Measurements from ENCODE around the gene RNF138. TPM values are rescaled to one million over a fixed set of nuclear protein-coding genes. Genes with fewer than 3 reads are reported as not detected.

RNF138 gene
- polyA plus RNA-seq, 3 donors, result 62.8 to 70.5 (median 67.1) TPM

GRCh38 chr18:32177530-32177929 is 85.9 kb downstream of the RNF138 start:
- Histone ChIP-seq H3K27ac (ENCODE audit: low read depth in 1 of 2, low read length in 2 of 2) (no peak overlapping the region), H3K27me3 (ENCODE audit: control insufficient read depth in 2 of 2, insufficient read depth in 2 of 2, low read length in 2 of 2) (no peaks in the 10 kb centered on the region), H3K4me3 (replicated peaks in 1 of 3; ENCODE audit: low read depth in 2 of 3, low read length in 3 of 3) (no peak overlapping the region), H3K4me2 (replicated peaks; ENCODE audit: extremely low read depth, low read length, poor library complexity, severe bottlenecking) (no peak overlapping the region), H3K4me1 (ENCODE audit: control insufficient read depth in 1 of 2, insufficient read depth in 2 of 2, low read length in 2 of 2) (no peaks in the 10 kb centered on the region), H3K9me3 (replicated peaks in 1 of 2; ENCODE audit: control insufficient read depth in 1 of 2, insufficient read depth in 1 of 2, low read length in 2 of 2) (no peaks in the 10 kb centered on the region), H3K36me3 (replicated peaks in 1 of 2; ENCODE audit: control insufficient read depth in 1 of 2, insufficient read depth in 2 of 2, low read length in 2 of 2) (no peaks in the 10 kb centered on the region), H2AFZ (ENCODE audit: insufficient read depth, low read depth, low read length, poor library complexity, severe bottlenecking) (no peak overlapping the region), H3K9ac (ENCODE audit: insufficient read depth, low read length, poor library complexity, severe bottlenecking) (no peak overlapping the region), H3K79me2 (ENCODE audit: insufficient read depth, low read length) (no peaks in the 10 kb centered on the region), H4K20me1 (ENCODE audit: insufficient read depth, low read length) (no peaks in the 10 kb centered on the region)
- Mint-ChIP-seq H3K27me3 (ENCODE audit: low read depth in 3 of 3) (peaks cover 2 to 3% (median 2%) of the 10 kb centered on the region in 3 donors), H3K27ac (no peak overlapping the region), H3K4me3 (no peak overlapping the region), H3K4me1 (no peaks in the 10 kb centered on the region), H3K9me3 (peaks cover 0 to 5% (median 2%) of the 10 kb centered on the region in 7 donors), H3K36me3 (no peaks in the 10 kb centered on the region)
- no peak for TF ChIP-seq CTCF (IDR thresholded peaks at IDR 0.05)
- WGBS (ENCODE audit: insufficient coverage), result 86% methylated on average over 1 of the region's 3 CpGs
- DNase-seq, result no peak
- intact Hi-C loops (cut with micrococcal nuclease), result no loop called here

Small RNAs within 50 kb of the gene (small RNA-seq; reads per million reads assigned to genes)
- gene RNA5SP453 (ENCODE audit: insufficient read length, low read depth), result not detected

Other genes with a start within 250 kb of the RNF138 start
- gene TRAPPC8, start 148.7 kb upstream of the RNF138 start, polyA plus RNA-seq, result 10 to 100 TPM; 16.2 to 52.7 (median 22.1) TPM
- gene RNF125, start 73.0 kb upstream of the RNF138 start, polyA plus RNA-seq, result 10 to 100 TPM; 17.3 to 29.2 (median 26.3) TPM
- not detected for gene MEP1B, start 98.2 kb downstream of the RNF138 start, polyA plus RNA-seq